Measurements from ENCODE around the gene GDPD5. TPM values are rescaled to one million over a fixed set of nuclear protein-coding genes. Genes with fewer than 3 reads are reported as not detected.

The GDPD5 gene
- total and polyA plus RNA-seq, 8 donors: 0.58 to 57.6 (median 4.9) TPM

DNA sequence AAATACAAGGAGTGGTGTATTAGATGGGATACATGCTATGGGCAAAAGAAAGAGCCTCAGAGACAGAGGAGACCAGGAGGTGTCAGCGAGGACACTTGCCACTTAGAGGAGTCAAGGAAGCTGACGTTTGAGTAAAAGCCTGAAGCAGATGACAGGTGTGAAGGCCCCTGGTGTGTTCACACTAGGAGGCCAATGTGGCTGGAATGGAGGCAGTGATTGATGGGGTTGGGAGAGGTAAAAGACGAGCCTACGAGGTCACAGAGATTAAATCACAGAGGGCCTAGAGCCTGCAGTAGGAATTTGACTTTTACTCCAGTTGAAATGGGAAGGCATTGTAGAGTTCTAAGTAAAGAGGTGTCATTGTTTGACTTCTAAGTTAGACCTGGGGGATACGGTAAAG lies 12.0 kb upstream of the GDPD5 start:
- intact Hi-C loops (cut with DNase I; ENCODE audit: low total_unique reads): loop anchor here (10.0 kb wide), 1 partner anchor 253 kb away; no protein-coding TSS in a partner anchor
- TF ChIP-seq POLR2AphosphoS5 (IDR thresholded peaks at IDR 0.05) (no peak), POLR2A (IDR thresholded peaks at IDR 0.05) (no peak), EP300 (IDR thresholded peaks at IDR 0.05) (no peak)
- TF ChIP-seq, protein P1, sequence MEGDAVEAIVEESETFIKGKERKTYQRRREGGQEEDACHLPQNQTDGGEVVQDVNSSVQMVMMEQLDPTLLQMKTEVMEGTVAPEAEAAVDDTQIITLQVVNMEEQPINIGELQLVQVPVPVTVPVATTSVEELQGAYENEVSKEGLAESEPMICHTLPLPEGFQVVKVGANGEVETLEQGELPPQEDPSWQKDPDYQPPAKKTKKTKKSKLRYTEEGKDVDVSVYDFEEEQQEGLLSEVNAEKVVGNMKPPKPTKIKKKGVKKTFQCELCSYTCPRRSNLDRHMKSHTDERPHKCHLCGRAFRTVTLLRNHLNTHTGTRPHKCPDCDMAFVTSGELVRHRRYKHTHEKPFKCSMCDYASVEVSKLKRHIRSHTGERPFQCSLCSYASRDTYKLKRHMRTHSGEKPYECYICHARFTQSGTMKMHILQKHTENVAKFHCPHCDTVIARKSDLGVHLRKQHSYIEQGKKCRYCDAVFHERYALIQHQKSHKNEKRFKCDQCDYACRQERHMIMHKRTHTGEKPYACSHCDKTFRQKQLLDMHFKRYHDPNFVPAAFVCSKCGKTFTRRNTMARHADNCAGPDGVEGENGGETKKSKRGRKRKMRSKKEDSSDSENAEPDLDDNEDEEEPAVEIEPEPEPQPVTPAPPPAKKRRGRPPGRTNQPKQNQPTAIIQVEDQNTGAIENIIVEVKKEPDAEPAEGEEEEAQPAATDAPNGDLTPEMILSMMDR (IDR thresholded peaks at IDR 0.05): no peak

DNA sequence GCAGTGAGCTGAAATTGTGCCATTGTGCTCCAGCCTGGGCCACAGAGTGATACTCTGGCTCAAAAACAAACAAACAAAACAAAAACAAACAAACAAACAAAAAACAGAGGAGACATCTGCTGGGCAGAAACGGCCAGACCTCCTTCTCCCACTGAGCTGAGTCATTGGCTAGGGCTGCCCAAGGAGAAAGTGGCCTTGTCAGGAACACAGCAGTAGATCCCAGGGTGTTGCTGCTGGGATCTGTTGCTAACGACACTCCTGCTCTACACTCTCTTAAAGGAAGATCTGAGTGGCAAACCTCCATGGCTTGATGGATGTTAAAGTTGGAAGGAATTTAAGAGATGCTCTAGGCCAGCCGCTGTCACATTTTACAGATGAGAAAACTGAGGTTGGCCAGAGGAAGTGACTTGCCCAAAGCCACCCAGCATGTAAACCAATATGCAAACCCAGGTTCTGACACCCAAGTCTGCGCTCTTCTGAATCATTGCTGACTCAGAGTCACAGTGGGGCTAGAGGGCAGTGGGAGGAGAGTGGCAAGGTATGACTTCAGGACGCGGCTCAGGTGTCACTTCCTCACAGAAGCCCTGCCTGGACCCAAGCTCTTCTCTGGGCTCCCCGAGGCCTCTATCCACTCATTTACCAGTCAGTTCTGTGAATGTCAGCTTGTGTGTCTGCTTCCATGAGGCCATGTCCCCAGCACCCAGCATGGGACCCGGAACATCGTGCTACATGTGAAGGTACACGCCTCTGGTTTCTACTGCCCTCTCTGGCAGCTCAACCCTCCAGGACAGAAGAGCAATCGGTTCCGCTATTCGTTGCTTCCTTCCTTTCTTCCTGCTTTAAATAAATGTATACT lies 11.3 kb upstream of the GDPD5 start:
- Histone ChIP-seq H3K9me3 (no peaks in the 10 kb centered on the region), H3K27me3 (no peaks in the 10 kb centered on the region), H3K27ac (no peak overlapping the region), H3K36me3 (no peaks in the 10 kb centered on the region), H3K4me1 (peaks cover 0 to 14% (median 2%) of the 10 kb centered on the region in 4 donors), H3K4me3 (no peak overlapping the region)
- no peak for TF ChIP-seq POLR2A (IDR thresholded peaks at IDR 0.05)
- TF ChIP-seq, protein P1 (IDR thresholded peaks at IDR 0.05): no peak
- intact Hi-C loops (cut with DNase I; ENCODE audit: low total_unique reads): loop anchor here (10.0 kb wide), 1 partner anchor 252 kb away; no protein-coding TSS in a partner anchor
- DNase-seq: no peak
- WGBS, 5 donors: 70 to 77% (median 74%) methylated on average over 13 of the region's 13 CpGs

More for the DNA sequence above, 12.0 kb upstream of the GDPD5 start:
- no peaks in the 10 kb centered on the region for H3K36me3 ChIP-seq
- H3K27me3 ChIP-seq: no peaks in the 10 kb centered on the region
- no peaks in the 10 kb centered on the region for H3K9me3 ChIP-seq
- peaks cover 0 to 10% (median 0%) of the 10 kb centered on the region in 4 donors for H3K4me1 ChIP-seq
- H3K4me3 ChIP-seq: no peak overlapping the region
- DNase-seq: no peak
- H3K27ac ChIP-seq: no peak overlapping the region
- WGBS, 5 donors: 80 to 90% (median 88%) methylated on average over 5 of the region's 5 CpGs

DNA sequence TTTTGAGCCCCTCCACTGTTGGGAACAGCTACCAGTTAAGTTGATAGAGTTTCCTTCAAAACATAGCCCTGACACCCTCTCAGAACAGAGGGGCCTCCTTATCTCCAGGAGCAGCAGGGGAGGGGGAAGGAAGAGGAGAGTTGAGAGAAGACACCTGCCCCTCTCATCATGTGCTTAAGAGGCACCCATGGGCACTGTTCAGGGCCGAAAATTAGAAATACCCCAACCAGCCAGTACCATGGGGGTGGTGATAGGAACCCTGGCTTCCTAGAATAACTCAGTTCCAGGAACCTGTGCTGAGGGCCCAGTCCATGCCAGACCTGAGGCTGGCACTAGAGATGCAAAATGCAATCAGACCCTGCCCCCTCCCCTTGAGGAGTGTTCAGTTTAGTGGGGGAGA lies 9.3 kb upstream of the GDPD5 start:
- H3K9me3 ChIP-seq: no peaks in the 10 kb centered on the region
- H3K4me3 ChIP-seq: no peak overlapping the region
- no peak overlapping the region for H3K27ac ChIP-seq
- TF ChIP-seq, protein P1 (IDR thresholded peaks at IDR 0.05): no peak
- TF ChIP-seq POLR2AphosphoS5 (IDR thresholded peaks at IDR 0.05) (no peak), POLR2A (IDR thresholded peaks at IDR 0.05) (no peak), EP300 (IDR thresholded peaks at IDR 0.05) (no peak)
- no peaks in the 10 kb centered on the region for H3K27me3 ChIP-seq
- peaks cover 0 to 15% (median 2%) of the 10 kb centered on the region in 4 donors for H3K4me1 ChIP-seq
- no peaks in the 10 kb centered on the region for H3K36me3 ChIP-seq
- DNase-seq: no peak
- intact Hi-C loops (cut with DNase I; ENCODE audit: low total_unique reads): loop anchor here (10.0 kb wide), 1 partner anchor 250 kb away; no protein-coding TSS in a partner anchor
- WGBS, 5 donors: 63 to 94% (median 79%) methylated on average over 1 of the region's 1 CpG

DNA sequence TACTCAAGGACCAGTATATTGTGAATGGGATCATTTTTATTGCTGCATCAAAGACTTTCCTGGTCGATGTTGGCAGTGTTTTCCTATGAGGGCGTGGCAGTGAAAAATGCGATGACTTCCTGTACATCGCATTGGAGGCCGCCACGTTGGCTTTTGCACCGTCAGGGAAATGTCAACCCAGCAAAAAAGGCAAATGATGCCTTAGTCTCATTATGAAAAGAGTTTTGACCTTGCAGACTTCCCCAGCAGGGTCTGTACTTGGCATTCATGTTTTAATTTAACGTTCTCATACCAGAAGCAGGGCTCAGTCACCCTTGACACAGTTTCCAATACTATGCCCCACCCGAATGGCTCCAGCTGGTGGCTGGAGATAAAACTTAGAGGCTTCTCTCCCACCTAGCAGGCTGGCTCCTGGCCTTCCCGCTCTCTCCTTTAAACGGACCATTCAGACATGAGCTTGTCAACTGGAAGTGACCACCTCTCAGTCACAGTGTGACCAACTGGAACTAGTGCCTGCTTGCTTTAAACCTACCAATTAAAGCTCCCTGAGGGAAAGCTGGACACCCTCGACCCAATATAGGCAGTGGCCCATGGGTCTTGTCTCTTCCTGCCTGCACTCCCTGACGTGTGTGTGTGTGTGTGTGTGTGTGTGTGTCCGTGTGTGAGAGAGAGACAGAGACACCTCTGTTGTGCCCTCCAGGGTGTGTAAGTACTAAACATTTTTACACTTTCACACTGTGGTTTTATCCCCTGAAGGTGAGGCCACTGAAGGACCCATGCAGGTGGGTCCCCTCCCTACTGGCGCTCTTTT lies 8.7 kb upstream of the GDPD5 start:
- Histone ChIP-seq H3K27me3 (no peaks in the 10 kb centered on the region), H3K36me3 (no peaks in the 10 kb centered on the region), H3K4me3 (no peak overlapping the region), H3K9me3 (no peaks in the 10 kb centered on the region), H3K27ac (no peak overlapping the region), H3K4me1 (peaks cover 0 to 15% (median 2%) of the 10 kb centered on the region in 4 donors)
- TF ChIP-seq, protein P1 (IDR thresholded peaks at IDR 0.05): no peak
- TF ChIP-seq EP300 (IDR thresholded peaks at IDR 0.05) (no peak), POLR2AphosphoS5 (IDR thresholded peaks at IDR 0.05) (no peak), POLR2A (IDR thresholded peaks at IDR 0.05) (no peak)
- 36 to 48% (median 39%) methylated on average over 15 of the region's 15 CpGs for WGBS, 5 donors
- intact Hi-C loops (cut with DNase I; ENCODE audit: low total_unique reads): loop anchor here (5.0 to 10.0 kb wide), 2 partner anchors 147 to 250 kb away; no protein-coding TSS in a partner anchor
- peak; percentile 60 to 83 for DNase-seq

Data from stomach (tissue), 9 donors.